Measurements from ENCODE around the gene GRIN2A.

Gene GRIN2A

GRCh38 chr16:9846362-9847099, 335.7 kb downstream of the GRIN2A start:
- DNase-seq = no peak

GRCh38 chr16:9845661-9846361, 336.4 kb downstream of the GRIN2A start:
- no peak for DNase-seq

DNA sequence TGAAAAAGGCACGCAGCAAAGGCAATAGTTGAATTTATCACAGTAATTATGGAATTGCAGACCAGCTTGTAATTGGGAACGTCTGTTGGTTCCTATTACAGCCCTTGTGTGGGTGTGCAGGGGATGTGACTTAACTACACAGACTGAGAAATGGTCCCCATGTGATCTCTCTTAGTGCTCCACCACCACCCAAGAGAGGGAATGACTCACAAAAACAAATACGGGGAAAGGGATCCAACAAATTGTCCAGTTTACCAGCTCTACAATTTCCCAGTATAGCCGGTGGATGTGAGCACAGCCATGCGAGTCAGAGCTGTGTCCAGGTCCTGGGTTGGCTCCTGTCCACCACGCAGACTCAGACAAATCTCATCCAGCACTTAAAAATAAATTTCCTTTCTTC, 337.9 kb downstream of the GRIN2A start:
- DNase-seq = no peak

- DNase-seq = no peak
These were observed 338.7 kb downstream of the GRIN2A start for GRCh38 chr16:9843424-9844018.

- no peak for DNase-seq
These were observed 341.2 kb downstream of the GRIN2A start for GRCh38 chr16:9840761-9841665.

GRCh38 chr16:9837481-9837880, 344.7 kb downstream of the GRIN2A start:
- DNase-seq = no peak

GRCh38 chr16:9836118-9836736, 346.0 kb downstream of the GRIN2A start:
- DNase-seq = no peak

GRCh38 chr16:9827062-9827752, 355.0 kb downstream of the GRIN2A start:
- no peak for DNase-seq

DNA sequence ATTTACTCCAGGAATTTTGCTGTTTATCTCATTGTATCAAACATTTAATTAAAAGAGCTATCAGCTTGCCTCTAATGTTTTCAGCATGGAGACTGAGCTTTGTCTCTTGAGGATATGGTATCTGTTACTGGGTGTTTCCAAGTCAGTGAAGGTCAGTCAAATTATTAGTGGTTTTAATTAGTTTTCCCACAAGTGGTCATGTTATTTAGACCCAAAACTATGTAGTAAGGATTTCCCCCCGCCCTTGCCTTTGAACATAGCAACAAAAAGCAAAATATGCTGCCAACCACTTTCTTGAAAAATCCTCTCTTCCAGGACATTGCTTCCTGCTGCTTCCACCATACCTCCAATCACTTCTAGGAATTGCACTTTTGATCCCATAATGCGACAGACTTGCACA, 355.6 kb downstream of the GRIN2A start:
- DNase-seq = no peak

- DNase-seq = no peak
These were observed 357.8 kb downstream of the GRIN2A start for GRCh38 chr16:9824200-9825068.

DNA sequence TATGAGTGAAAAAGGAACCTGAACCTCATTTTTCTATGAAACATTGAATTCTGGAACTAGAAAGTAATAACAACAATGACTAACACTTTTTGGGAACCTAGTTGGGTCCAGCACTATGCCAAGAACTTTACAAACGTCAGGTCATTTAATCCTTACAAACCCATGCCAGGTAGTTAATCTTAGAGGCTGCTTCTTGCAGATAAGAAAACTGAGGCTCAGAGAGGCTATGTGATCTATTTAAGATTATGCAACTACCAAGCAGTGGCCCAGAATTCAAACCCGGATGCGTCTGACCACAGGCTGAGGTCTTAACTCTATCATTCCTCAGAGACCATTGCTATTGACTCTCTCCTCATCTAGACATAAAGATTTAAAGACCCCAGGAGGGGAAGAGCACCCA, 358.7 kb downstream of the GRIN2A start:
- DNase-seq = no peak

DNA sequence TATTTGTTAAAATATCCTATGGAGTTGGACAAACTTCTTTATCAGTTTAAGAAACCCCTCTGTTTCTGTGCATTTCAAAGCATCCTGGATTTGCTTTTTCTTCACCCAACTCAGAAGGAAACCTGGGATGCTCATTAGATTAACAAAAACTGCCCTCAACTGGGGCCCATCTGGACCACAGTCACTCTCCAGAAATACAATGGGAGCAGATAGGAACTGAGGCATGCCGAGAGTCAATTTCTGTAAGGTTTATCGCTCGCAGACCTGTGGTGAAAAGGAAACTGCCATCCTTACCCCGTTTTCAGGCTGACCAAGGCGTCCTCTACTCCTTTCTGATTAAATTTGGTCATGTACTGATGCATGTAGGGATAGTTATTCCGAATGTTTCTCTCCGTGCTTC, 360.3 kb downstream of the GRIN2A start:
- no peak for DNase-seq

GRCh38 chr16:9821331-9821730, 360.9 kb downstream of the GRIN2A start:
- DNase-seq = no peak

GRCh38 chr16:9820476-9821246, 361.6 kb downstream of the GRIN2A start:
- no peak for DNase-seq

DNA sequence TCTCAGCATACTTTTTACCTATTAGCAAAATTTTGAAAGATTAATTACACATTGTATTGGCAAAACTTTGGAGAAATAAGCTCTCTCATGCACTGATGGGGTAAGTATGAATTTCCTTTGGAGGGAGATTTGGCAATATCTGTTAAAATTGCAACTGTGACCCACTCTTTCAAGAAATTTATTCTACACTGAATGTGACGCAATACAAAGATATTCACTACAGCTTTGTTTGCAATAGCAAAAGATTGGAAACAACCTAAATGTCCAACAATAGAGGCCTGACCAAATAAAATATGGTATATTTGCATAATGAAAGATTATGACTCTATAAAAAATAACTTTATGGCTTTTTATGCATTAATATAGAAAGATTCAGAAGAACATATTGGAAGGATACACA, 363.5 kb downstream of the GRIN2A start:
- no peak for DNase-seq

- DNase-seq = no peak
These were observed 364.6 kb downstream of the GRIN2A start for GRCh38 chr16:9817586-9817985.

DNA sequence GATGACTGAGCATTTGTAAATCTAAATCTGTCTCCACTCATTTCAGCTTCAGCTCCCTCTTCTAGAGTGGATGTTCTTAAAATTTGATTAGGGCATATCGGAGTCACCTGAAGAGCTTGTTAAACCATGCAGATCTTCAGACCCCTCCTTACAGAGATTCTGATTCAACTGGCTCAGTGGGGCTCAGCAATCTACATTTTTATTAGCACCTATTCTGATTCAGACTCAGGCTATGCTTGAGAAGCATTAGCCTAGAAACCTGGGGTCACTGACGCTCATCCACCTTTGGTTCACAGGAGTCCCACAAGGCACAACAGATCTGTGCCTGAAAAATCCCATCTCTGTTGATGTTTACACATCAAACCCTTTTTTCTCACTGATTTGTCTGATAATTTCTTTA, 365.6 kb downstream of the GRIN2A start:
- DNase-seq = no peak

DNA sequence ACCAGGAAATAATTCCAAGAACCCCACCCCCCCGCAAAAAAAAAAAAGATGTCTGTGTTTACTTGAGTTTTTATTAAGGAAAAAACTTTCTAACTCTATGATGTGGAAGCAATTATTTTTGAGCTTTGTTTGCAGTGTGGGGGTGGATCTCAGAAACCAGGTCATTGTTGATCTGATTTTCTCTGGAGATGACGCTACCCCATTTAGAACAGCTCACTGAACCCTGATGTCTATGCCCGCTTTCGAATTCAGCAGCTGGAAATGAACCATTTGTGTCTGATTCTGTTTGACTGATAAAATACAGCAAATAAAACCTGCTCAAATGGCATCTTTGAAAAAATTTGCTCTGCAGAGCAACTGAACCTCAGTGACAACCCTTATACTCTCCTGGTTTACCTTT, 368.6 kb downstream of the GRIN2A start:
- no peak for DNase-seq

DNA sequence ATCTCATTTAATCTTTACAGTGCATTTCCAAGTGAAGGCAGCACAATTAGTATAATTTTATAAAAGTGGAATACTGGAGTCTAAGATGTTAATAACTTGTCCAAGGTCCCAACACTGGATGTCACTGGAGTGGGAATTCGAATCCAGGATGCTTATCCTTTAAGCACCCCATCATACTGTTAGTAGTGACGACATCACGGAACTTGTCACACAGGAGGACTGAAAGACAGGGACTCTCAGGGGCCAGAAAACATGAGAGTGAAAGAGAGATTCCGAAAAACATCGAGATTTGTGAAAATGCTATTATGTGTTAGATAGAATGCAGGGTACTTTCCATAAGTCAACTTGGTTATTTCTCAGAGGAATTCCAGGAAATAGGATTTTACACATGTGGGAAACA, 374.0 kb downstream of the GRIN2A start:
- DNase-seq = no peak

- DNase-seq = no peak
These were observed 374.9 kb downstream of the GRIN2A start for GRCh38 chr16:9807302-9807701.

Measured in stimulated activated CD4-positive, alpha-beta T cell treated with anti-CD3 and anti-CD28 coated beads, Interleukin-1b, Interleukin-23, amount 100 ng/mL, for 48 hours (primary cell).